GM18502 (cell line): ENCODE data around the gene FNDC1.

Source experiments
- ATAC-seq: cut with Tn5 transposase; IDR thresholded peaks from one replicate; pipeline ENCODE4 v1.9.1; 2021; ENCODE audit warnings: mild to moderate bottlenecking; ENCODE audit not compliant: unreplicated experiment, poor library complexity

The FNDC1 gene

GRCh38 chr6:159156089-159156488, 13.1 kb upstream of the FNDC1 start:
- ATAC-seq = no peak

GRCh38 chr6:159157431-159157830, 11.8 kb upstream of the FNDC1 start:
- ATAC-seq = no peak

GRCh38 chr6:159161839-159162238, 7.4 kb upstream of the FNDC1 start:
- ATAC-seq = no peak

GRCh38 chr6:159163901-159164370, 5.3 kb upstream of the FNDC1 start:
- no peak for ATAC-seq

- peak; percentile 12 for ATAC-seq
Measured at GRCh38 chr6:159168536-159169192, 536 bp upstream of the FNDC1 start.

- ATAC-seq = peak; percentile 32
Measured at GRCh38 chr6:159169557-159170332, 545 bp downstream of the FNDC1 start.

- no peak for ATAC-seq
Measured at GRCh38 chr6:159170333-159170672, 1.1 kb downstream of the FNDC1 start.

GRCh38 chr6:159170999-159171712, 2.0 kb downstream of the FNDC1 start:
- ATAC-seq = no peak

- ATAC-seq = no peak
Measured at GRCh38 chr6:159172091-159172491, 2.9 kb downstream of the FNDC1 start.

GRCh38 chr6:159174263-159174969, 5.2 kb downstream of the FNDC1 start:
- peak; percentile 83 for ATAC-seq

GRCh38 chr6:159176913-159177312, 7.7 kb downstream of the FNDC1 start:
- no peak for ATAC-seq

GRCh38 chr6:159178847-159179246, 9.6 kb downstream of the FNDC1 start:
- no peak for ATAC-seq

GRCh38 chr6:159180001-159180400, 10.8 kb downstream of the FNDC1 start:
- no peak for ATAC-seq

GRCh38 chr6:159181914-159182313, 12.7 kb downstream of the FNDC1 start:
- no peak for ATAC-seq

- ATAC-seq = no peak
Measured at GRCh38 chr6:159184559-159184958, 15.4 kb downstream of the FNDC1 start.

- ATAC-seq = no peak
Measured at GRCh38 chr6:159190460-159190859, 21.3 kb downstream of the FNDC1 start.

GRCh38 chr6:159193923-159194322, 24.7 kb downstream of the FNDC1 start:
- ATAC-seq = no peak

- ATAC-seq = no peak
Measured at GRCh38 chr6:159194421-159194820, 25.2 kb downstream of the FNDC1 start.

- no peak for ATAC-seq
Measured at GRCh38 chr6:159196430-159196975, 27.3 kb downstream of the FNDC1 start.

- no peak for ATAC-seq
Measured at GRCh38 chr6:159197251-159197650, 28.1 kb downstream of the FNDC1 start.
